GM08714 (cell line): Measurements from ENCODE around the gene MAD1L1.
"Not testable (repeated sequence)": the region's sequence is repeated elsewhere in the genome, so short reads cannot be mapped to it uniquely, and the experiment has no call there.

ENCODE experiments used
- H3K4me3 ChIP-seq: fragments of 200-500 bp; sonication (Bioruptor generic); 2 replicates; pipeline ENCODE4 v1.5.1; 2014; ENCODE audit warnings: mild to moderate bottlenecking, low read length, inconsistent platforms
- ZNF274 ChIP-seq: IDR thresholded peaks from 2 replicates; pipeline ENCODE4 v1.6.1; 2012; ENCODE audit warnings: mild to moderate bottlenecking, low read depth, low read length

MAD1L1 gene

DNA sequence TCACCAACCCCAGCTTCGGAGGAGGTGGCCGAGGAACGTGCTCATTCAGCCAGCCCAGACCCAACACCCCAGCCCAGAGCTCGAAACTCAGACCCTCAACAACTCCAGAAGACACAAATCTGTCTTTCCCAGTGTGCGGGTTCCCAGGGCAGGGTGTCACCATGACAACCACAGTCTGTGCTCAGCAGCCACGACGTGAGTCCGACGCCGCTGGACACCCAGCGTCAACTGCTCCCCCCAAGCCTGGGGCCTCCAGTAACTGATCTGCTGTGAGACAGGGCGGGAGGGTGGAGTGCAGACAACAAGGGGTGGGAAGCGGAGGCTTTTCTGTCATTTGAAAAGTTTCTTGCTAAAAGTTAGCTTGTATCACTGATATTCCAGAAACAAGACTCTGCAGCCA is 167.2 kb downstream of the MAD1L1 start:
- no peak overlapping the region for H3K4me3 ChIP-seq
- no peak for TF ChIP-seq ZNF274

DNA sequence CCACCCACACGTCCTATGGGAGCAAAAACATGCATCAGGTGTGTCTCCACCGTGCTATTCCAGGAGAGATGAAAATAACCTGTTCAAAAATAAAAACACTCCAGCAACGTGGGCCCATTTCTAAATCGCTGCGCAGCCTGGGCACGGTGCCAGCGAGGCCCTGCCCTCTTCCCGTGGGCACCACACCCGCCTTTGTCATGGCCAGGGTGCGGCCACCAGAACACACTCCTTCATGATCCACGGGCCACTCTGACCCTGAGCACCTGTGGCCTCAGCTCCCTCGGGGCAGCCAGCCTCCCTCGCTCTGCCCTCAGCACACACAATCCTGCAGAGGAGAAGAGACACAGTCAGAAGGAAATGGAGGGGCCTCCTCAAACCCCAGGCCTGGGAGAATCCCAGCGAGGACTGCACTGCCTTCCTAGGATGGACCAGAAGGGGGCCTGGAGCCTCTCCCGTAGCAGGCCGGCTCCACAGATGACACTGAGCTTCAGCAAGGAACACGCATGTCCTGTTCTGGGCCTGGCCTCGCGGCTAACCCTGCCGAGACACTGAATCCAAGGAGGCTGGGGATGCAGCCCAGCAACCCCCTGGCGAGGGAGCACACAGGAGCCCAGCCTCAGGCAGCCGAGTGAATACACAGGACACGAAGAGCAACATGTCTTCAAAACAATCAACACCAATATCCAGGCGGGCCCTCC is 169.0 kb downstream of the MAD1L1 start:
- no peak overlapping the region for H3K4me3 ChIP-seq
- no peak for TF ChIP-seq ZNF274

DNA sequence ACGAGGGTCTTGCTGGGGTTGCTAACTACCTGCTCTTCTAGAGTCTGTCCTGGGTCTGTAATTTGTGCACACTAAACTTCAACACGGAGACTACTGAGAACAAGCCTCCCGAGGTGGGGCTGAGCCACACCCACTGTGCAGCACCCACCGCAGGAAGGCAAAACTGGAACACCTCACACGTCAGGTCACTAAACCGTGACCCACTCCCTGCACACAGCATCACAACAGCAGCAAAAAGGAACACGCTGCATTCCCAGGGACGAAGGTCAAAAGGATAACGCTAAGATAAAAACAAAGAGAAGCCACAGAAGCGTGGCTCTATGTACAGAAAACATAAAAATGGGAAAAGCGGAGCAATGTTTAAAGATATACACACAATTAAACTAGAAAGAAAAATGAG is 170.1 kb downstream of the MAD1L1 start:
- TF ChIP-seq ZNF274, result no peak
- H3K4me3 ChIP-seq, result no peak overlapping the region

DNA sequence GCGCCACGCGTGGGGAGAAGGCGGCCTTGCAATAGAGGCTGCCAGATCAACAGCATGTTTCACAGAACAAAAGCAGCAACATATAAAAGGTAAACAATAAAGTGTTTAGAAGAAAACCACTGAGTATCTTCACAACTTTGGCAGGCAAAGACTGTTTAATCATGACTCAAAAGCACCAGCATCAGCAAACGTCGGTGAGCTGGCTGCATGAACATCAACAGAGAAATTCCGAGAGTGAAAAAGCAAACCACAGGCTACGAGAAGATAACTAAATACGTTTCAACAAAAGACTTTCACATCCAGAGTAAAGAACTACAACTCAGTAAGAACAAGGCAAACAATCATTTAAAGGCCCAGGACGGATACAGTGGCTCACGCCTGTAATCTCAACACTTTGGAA is 172.0 kb downstream of the MAD1L1 start:
- TF ChIP-seq ZNF274, result no peak
- H3K4me3 ChIP-seq, result no peak overlapping the region

DNA sequence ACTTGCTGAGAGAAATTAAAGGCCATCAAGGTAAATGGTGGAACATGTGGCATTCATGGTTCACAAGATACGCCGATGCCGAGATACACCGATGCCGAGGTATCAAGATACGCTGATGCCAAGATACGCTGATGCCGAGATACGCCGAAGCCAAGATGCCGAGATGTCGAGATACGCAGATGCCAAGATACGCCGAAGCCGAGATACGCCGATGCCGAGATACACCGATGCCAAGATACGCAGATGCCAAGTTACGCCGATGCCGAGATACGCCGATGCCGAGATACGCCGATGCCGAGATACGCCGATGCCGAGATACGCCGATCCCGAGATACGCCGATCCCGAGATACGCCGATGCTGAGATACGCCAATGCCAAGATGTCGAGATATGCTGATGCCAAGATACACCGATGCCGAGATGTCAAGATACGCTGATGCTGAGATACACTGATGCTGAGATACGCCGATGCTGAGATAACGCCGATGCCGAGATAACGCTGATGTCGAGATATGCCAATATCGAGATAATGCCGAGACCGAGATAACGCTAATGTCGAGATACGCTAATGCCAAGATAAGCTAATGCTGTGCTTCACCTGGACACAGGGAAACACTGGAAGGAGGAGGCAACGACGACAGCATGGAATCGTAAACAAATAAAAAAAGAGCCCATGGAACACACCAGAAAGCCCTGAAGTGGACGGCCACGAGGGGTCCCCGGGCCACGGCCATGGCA is 172.6 kb downstream of the MAD1L1 start:
- H3K4me3 ChIP-seq, result no peak overlapping the region
- TF ChIP-seq ZNF274, result no peak

DNA sequence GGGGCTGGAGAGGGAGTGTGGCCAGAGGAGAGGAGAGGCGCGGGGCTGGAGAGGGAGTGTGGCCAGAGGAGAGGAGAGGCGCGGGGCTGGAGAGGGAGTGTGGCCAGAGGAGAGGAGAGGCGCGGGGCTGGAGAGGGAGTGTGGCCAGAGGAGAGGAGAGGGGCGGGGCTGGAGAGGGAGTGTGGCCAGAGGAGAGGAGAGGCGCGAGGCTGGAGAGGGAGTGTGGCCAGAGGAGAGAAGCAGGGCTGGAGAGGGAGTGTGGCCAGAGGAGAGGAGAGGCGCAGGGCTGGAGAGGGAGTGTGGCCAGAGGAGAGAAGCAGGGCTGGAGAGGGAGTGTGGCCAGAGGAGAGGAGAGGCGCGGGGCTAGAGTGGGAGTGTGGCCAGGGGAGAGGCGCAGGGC is 174.5 kb downstream of the MAD1L1 start:
- H3K4me3 ChIP-seq, result not testable (repeated sequence)

DNA sequence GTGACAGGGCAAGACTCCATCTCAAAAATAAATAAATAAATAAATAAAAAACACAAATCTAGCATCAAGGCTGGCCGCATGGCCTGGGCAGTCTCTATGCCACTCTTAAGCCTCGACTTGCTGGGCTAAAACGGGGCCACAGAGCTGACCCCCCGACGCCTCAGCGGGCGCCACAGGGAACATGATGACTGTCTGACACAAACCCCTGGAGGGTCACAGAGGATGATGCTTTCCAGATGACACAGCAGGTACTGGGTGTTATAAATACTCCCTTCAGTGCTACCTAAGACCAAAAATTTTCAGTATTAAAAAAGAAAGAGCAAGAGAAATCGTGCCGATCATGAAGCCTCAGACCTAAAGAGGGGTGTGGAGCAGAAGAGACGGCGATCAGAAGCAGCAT is 176.8 kb downstream of the MAD1L1 start:
- H3K4me3 ChIP-seq, result no peak overlapping the region
- no peak for TF ChIP-seq ZNF274

DNA sequence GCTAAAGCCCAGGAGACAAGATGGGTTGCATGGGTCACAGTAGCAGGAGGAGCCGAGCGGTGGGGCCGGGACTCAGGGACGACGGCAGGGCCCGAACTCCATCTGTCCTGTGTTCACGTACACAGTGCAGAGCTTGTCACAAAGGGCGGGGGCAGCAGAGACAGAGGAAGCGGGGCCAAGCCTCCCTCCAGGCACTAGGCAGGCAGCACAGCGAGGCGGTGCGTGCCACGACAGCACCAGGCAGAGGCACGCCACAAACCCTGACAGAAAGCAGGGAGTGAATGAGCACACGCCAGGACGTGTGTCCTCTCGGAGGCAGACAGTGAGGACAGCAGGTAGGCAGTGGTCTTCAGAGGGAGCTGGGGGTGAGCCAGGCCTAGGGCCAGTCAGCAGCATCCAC is 177.8 kb downstream of the MAD1L1 start:
- no peak overlapping the region for H3K4me3 ChIP-seq
- TF ChIP-seq ZNF274, result no peak

DNA sequence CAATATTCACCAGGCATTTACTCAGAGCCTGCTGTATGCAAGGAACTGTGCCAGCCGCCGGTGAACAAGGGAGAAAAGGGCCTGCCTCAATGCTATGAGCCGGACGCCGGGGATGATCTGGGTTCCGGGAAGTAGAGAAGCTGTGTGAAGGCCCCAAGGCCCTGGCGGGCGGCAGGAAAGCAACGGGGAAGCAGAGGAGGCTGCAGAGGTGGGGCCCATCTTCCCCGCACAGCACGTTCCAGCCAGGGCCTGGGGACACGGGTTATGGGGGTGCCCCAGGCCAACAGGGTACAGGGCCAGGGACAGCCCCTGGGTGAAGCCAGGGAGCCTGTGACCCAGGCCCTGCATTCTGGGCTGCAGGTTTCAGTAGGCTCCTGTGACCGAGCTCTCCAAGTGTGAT is 179.3 kb downstream of the MAD1L1 start:
- H3K4me3 ChIP-seq, result no peak overlapping the region
- no peak for TF ChIP-seq ZNF274

DNA sequence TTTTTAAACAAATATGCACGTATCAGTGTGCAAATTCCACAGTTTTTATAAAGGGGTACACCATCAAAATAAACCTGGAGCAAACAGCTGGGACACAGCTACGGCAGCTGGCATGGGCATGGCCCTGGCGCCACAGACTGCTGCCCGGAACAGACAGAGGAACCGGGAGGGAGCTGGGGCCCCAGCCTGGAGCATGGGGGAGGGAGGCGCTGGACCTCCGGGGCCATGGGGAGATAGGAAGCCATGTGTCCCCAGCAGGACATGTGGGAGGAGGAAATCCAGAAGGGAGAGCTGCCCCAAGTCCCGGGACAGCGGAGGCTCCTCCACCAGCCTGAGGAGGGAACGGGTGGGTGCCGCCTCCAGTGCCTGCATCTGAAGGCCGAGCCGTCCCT is 180.1 kb downstream of the MAD1L1 start:
- no peak for TF ChIP-seq ZNF274
- no peak overlapping the region for H3K4me3 ChIP-seq

DNA sequence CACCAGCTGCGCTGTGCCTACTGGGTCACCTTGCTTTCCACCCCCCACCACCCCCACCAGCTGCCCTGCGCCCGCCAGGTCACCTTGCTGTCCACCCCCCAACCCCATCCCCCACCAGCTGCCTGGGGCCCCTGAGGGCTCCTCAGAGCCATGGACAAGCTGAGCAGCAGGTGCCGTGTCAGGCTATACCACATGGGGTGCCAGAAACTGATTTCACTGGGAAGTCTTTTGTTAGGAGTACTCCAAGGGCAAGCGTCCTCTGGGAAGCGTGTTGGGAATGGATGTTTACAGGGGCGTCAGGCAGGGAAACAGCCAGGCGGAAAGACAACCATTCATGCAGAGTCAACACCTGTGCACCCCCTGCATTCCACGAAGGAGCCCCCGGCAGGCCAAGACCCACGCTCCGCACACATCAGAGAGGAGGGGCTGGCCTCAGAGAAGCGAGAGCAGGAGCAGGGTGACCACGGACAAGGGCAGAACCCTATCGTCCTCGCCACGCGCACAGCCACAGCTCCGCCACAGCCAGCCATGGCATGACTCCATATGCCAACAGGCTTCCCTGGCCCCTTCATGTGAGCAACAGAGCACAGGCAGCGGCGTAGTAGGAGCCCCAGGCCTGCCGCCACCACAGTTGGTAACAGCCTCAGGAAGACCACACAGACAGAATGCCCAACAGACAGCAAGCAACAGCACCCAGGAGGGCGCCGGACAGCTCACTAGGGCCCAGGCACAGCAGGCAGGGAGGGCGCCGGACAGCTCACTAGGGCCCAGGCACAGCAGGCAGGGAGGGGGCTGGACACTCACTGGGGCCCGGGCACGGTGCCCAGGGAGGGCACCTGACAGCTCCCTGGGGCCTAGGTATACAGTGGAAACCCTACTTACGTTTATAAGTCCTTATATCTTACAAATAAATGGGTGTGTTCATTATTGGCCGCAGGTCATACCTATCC is 180.8 kb downstream of the MAD1L1 start:
- TF ChIP-seq ZNF274, result no peak
- no peak overlapping the region for H3K4me3 ChIP-seq

DNA sequence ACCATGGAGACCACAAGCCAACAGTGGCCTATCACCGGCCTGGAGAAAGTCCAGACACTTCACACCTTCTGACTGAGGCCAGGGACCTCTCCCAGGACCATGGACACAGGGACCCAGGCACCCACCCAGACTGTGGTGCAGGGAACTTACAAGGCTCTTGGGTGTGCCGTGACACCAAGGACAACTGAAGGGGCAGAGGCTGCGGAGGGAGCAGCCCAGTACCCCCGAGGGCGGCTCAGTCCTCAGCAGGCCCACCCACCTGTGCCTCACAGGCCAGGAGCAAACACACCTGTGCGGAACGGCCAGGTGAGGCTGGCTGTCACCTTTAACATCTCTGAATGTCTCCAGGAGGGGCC is 182.3 kb downstream of the MAD1L1 start:
- no peak for TF ChIP-seq ZNF274

DNA sequence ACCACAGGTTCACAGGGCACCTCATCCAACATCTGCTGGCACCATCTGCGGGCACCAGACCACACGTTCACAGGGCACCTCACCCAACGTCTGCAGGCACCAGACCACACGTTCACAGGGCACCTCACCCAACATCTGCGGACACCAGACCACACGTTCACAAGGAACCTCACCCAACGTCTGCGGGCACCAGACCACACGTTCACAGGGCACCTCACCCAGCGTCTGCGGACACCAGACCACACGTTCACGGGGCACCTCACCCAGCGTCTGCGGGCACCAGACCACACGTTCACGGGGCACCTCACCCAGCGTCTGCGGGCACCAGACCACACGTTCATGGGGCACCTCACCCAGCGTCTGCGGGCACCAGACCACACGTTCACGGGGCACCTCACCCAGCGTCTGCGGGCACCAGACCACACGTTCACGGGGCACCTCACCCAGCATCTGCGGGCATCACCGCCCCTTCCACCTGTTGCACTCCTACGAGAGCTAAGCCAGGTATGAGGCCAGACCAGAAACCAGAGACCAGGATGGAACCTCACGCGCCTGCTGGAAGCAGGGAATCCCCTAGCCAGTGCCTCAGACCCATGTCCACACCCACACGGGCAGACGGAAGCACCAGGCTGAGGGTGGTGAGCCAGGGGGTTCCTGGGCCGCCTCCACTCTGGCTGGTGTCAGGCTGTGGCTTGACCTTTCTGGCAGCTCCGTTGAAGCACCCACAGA is 182.8 kb downstream of the MAD1L1 start:
- no peak overlapping the region for H3K4me3 ChIP-seq
- TF ChIP-seq ZNF274, result no peak

More for the DNA sequence above, 182.3 kb downstream of the MAD1L1 start:
- no peak overlapping the region for H3K4me3 ChIP-seq
